ENCODE results near the gene LPP. TPM values are rescaled to one million over a fixed set of nuclear protein-coding genes. Genes with fewer than 3 reads are reported as not detected.

Gene LPP
- total and polyA plus RNA-seq, 9 of the 15 experiments (the other 6 are each of a cell fraction or from before 2014, with no cell fraction given), result 0.07 to 0.18 TPM; not detected in 7

DNA sequence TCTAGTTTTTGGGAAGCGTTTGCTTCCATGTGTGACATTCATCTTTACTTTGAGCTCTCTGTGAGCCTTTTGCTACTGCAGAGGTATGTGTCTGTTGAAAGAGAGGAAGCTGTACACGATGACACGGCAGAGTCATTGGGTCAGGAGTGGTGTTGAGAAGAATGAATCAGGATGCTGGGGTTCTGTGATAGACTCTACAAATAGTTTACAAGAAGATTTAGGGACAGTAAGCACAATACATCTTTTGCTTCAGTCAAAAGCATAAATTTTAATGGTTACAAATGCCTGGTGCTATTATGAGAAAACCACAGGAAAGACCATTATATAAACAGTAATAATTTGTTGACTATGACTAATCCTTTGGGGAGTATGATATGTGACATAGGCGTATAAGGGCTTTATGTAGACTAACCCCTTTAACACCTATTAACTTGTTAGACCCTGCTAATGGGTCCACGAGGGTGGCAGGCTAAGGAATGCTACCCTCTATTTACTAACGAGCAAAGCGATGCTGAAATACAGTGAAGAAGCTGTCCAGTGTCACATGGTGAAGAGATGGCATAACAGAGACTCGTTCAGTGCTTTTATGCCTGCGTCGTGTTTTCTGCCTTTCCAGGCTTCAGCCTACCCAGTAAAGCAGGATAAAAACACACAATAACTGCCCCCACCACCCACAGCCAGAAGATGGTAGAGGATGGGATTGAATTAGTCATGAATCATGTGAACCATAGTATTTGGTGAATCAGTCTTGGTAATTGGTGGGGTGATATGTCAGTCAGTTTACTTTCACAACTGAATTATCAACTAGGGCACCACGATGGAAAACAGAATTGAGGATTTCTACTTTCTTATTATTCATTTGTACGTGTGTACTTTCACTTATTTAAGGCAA is 118.8 kb downstream of the LPP start (continued):
- TF ChIP-seq BRCA1 (IDR thresholded peaks at IDR 0.05) (no peak), BRCA1 (CRISPR knock-in tag; IDR thresholded peaks at IDR 0.05) (no peak), PRPF4 (IDR thresholded peaks at IDR 0.05; ENCODE audit: insufficient read depth, low read depth, low read length, poor library complexity, severe bottlenecking) (no peak), HOXB6 (CRISPR knock-in tag; IDR thresholded peaks at IDR 0.05; ENCODE audit: borderline replicate concordance) (no peak), RBM25 (IDR thresholded peaks at IDR 0.05; ENCODE audit: low read depth, low read length, severe bottlenecking) (no peak), EHMT2 (IDR thresholded peaks at IDR 0.05) (no peak), PRMT5 (CRISPR knock-in tag; IDR thresholded peaks at IDR 0.05) (no peak), EP300 (IDR thresholded peaks at IDR 0.05; ENCODE audit: low read length) (no peak)
- TF ChIP-seq, protein P1, sequence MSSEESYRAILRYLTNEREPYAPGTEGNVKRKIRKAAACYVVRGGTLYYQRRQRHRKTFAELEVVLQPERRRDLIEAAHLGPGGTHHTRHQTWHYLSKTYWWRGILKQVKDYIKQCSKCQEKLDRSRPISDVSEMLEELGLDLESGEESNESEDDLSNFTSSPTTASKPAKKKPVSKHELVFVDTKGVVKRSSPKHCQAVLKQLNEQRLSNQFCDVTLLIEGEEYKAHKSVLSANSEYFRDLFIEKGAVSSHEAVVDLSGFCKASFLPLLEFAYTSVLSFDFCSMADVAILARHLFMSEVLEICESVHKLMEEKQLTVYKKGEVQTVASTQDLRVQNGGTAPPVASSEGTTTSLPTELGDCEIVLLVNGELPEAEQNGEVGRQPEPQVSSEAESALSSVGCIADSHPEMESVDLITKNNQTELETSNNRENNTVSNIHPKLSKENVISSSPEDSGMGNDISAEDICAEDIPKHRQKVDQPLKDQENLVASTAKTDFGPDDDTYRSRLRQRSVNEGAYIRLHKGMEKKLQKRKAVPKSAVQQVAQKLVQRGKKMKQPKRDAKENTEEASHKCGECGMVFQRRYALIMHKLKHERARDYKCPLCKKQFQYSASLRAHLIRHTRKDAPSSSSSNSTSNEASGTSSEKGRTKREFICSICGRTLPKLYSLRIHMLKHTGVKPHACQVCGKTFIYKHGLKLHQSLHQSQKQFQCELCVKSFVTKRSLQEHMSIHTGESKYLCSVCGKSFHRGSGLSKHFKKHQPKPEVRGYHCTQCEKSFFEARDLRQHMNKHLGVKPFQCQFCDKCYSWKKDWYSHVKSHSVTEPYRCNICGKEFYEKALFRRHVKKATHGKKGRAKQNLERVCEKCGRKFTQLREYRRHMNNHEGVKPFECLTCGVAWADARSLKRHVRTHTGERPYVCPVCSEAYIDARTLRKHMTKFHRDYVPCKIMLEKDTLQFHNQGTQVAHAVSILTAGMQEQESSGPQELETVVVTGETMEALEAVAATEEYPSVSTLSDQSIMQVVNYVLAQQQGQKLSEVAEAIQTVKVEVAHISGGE (CRISPR knock-in tag; IDR thresholded peaks at IDR 0.05), result no peak

All from K562 (cell line).